NCI-H146 (cell line): ENCODE results near the gene ZNF808.

Source experiments
- DNase-seq: peaks from one replicate; lab custom pipeline; 2025; lab: John Stamatoyannopoulos, UW

The ZNF808 gene

DNA sequence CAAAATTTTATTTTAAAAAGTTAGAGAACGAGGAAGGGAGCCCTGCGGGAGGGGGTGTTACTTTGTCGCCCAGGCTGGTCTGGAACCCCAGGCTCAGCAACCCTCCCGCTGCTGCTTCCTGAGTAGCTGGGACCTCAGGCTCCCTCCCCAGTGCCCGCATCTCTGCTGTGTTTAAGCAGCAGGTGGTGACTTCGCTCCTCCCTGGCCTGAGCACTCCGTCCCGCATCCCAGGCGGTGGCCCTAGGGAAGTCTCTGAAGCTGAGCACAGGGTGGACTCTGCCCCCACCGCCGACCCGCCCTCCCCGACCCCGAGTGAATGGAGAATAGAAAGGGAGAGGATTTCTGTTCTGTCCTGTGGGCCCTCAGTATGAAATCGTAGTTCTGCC lies 73.2 kb downstream of the ZNF808 start:
- peak; percentile 77 for DNase-seq

DNA sequence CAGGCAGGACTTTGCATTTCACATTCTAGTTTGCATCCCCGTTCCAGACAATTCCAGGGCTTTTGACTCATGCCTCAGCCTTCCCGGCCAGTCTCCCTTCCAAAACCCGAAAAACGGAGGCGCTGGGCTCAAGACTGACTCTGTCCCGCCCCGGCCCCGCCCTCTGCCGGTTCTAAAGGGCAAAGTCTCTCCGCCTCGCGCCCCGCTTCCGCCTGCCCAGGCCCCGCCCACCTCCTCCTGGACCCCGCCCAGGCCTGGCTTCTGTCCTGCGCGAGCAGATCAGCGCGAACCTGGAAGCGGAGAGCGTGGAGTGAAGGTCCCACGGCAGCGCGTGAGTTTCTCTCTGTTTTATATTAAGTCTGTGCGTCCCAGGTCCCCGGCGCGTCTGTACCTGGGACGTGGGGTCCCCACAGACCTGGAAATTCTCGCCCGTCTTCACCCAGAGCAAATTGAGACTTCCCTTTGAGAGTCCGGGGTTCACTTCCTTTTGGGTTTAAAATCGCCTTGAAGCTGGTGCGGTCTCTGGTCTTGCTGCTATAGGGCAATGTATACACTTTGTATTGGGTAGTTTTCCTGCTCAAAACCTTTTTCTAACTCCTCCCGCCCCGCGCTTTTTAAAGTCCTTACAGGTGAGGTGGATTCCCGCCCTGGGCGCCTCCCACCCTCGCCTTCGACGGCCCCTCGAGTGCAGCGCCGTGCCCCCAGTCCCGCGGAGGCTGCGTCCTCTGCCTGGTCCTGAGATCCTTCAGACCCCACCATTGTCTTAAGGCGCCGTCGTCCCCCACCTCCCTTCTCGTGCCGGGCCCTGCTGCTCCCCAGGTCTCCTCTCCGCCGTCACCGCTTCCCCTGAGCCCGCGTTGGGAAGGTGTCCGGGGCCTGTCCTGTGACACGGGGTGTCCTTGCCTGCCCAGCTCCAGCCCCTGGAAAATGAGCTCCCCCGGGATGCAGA lies 73.8 kb downstream of the ZNF808 start:
- DNase-seq, result peak; percentile 91

DNA sequence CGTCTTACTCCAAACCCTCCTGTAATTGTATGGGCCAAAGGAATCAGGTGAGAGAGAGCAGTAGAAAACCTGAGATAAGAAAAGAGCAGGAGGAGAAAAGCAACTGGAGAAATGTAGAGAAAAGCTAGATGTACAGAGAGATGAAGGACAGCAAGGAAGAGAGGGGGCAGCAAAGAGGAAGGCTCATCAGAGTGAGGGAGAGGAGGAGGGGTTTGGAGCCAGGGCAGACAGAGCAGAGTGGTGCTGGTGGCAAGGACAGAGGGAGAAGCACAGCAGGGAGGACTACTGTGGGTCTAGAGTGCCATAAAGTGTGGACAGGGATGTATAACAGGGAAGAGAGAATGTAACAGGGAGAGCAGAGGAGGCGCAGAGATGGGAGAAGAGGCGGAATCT lies 74.5 kb downstream of the ZNF808 start:
- peak; percentile 38 for DNase-seq

DNA sequence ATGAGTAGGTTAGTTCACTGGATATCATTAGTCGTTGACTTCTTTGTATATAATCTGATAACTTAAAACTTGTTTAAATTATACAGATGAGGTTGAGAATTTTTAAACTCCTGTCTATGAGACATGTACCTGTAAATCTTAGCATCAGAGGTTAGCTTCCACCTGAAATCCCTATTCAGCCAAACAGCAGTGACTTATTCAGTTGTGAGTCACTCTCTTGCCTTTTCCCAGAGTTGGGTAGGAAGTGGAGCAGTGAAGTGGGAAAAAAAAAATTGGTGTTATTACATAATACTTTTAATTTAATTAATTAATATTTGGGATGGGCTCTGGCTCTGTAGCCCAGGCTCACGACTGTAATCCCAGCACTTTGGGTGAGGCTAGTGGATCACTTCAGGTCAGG lies 75.5 kb downstream of the ZNF808 start:
- no peak for DNase-seq

DNA sequence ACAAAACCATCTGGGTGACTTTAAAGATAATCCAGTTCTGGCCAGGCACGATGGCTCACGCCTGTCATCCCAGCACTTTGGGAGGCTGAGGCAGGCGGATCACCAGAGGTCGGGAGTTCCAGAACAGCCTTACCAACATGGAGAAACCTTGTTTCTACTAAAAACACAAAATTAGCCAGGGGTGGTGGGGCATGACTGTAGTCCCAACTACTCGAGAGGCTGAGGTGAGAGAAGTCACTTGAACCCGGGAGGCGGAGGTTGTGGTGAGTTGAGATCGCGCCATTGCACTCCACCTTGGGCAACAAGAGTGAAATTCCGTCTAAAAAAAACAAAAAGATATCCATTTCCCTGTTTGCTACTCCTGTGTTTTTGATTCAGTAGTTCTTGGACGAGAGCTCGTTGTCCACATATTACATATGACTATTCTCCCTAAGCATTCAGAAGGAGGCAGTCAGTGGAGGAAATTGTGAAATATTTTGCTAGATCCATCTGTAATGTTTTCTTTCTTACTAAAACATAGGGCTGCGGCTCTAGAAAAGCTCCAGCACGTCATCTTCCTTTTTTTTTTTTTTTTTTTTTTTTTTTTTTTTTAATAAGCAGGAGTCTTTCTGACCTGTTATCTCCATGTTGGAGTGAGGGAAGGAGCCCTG lies 76.2 kb downstream of the ZNF808 start:
- no peak for DNase-seq
